ENCODE measurements around the gene RFX8. TPM values are rescaled to one million over a fixed set of nuclear protein-coding genes. Genes with fewer than 3 reads are reported as not detected.
"Not testable (repeated sequence)": the region's sequence is repeated elsewhere in the genome, so short reads cannot be mapped to it uniquely, and the experiment has no call there.

Gene RFX8
- total RNA-seq, 2 experiments from 2014 or later, result 0.11 TPM; not detected in 1

DNA sequence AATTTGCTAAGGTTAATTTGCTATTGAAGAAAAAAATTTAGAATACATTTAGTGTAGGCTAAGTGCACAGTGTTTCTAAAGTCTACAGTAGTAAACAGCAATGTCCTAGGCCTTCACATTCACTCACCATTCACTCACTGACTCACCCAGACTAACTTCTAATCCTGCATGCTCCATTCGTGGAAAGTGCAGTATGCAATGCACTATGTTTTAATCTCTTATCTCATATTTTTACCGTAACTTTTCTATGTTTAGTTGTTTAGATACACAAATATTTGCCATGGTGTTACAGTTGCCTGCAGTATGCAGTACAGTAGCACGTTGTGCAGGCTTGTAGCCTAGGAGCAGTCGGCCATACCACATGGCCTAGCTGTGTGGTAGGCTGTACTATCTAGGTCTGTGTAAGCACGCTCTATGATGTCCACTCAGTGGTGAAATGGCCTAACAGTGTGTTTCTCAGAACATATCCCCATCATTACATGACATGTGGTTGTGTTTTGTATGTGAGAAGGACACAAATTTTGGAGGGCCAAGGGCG lies 18.1 kb upstream of the RFX8 start:
- ChIA-PET CTCF (no interaction called here), POLR2A (no interaction called here)

DNA sequence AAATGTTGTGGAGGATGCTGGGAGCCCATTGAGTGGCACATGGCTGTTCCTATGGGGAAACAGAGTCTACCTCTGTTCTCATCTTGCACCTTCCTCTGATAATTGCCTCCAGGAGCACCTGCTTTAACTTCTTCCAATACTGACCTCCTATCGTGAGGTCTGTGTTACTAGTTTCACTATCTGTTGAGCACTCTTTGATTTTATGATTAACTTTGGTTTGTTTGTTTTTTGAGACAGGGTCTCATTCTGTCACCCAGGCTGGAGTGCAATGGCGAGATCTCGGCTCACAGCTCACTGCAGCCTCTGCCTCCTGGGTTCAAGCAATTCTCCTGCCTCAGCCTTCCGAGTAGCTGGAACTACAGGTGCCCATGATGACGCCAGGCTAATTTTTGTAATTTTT lies 12.1 kb upstream of the RFX8 start:
- ChIA-PET POLR2A (no interaction called here), CTCF (no interaction called here)

DNA sequence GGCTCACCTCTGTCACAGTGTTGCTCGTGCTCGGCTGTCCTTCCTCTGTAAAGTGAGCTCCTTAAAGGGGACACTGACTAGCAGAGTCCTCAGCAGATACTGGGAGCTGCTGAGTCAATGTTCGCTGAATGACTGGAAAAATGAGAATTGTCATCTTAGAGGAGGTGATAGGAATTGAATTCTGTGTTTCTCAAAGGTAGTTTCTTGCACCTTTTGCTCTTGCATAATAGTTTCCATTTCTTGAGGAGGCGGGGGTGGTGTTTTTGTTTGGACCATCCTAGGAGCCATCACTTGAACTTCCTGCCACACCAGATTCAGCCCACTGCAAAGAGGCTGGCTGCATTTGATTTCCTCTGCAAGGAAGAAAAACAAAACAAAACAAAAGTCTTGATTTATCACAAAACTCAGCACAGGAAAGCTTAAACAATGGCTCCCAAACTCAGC lies 11.4 kb upstream of the RFX8 start:
- ChIA-PET CTCF (interaction anchor here (0.9 kb wide), 1 partner anchor 83 kb away, joined by 3 read pairs; no protein-coding TSS in a partner anchor), POLR2A (no interaction called here)

DNA sequence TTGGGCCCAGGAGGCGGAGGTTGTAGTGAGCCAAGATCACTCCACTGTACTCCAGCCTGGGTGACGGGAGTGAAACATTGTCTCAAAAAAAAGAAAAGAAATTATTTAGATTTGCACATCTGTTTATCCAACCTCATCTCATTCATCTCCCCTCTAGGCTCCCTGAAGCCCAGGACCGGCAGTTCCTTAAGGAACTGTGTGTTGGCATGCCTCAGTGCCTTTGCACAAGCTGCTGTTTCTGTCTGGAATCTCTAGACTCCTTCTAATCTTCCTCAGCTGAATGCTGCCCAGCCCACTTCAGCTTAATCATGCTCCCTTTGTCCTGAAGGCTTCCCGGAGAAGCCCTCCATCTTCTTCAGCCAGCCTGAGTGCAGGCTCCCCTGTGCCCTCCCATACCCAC lies 10.9 kb upstream of the RFX8 start:
- ChIA-PET POLR2A (no interaction called here), CTCF (interaction anchor here (0.9 kb wide), 1 partner anchor 82 kb away, joined by 3 read pairs; no protein-coding TSS in a partner anchor)

DNA sequence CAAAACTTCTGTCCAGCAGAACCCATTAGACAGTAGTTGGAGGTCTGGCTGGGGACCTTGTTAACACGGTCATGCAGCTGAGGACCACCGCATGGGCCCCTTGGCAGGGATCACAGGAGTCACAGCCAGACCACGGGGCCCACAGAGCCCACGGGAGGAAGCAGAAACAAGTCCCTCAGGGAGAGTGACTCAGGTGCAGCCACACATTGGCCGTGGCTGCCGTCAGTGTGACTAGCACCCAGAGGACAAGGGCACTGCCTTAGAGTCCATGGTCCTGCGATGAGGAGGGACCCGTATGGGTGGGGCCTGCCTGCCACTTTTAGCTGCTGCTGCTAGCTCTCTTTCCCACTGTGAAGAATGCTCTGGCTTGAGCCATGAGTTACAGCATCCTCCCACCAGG lies 5.9 kb upstream of the RFX8 start:
- ChIA-PET POLR2A (no interaction called here), CTCF (no interaction called here)

DNA sequence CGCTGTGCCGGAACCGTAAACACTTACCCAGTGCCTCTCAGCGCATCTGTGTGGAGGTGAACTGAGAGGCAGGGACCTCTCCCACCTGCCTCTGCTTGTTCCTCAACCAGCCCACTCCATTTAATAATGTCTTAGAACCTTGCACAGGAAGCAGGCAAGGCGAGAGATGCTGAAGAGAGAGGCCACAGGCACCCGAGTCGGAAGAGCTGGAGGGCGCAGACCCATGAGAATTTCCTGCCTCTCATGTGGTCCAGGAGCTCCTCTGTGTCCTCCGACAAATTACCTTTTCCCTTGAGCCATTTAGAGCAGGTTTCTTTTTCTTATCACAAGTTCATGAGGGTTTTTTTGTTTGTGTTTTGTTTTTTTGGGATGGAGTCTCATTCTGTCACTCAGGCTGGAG lies 4.9 kb upstream of the RFX8 start:
- ChIA-PET CTCF (no interaction called here), POLR2A (no interaction called here)

DNA sequence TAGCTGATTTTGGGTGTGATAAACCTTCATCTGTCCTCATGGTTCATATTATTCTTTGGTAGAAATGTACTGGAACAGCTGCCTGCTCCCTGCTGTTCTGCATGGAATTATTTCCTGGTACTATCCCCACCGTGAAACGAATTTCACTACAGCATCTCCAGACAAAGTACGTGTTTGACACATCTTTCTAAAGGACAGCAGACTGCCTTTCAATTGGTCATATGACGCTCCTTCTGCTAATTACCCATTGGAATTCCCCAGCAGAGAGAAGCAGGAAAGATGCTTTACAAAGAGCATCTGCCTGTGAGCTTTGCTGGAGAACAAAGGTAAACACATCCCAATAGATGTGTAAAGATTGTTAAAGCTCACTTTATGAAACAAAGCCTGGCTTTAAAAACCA lies 4.4 kb upstream of the RFX8 start:
- CTCF ChIA-PET, result no interaction called here
- POLR2A ChIA-PET, result no interaction called here

DNA sequence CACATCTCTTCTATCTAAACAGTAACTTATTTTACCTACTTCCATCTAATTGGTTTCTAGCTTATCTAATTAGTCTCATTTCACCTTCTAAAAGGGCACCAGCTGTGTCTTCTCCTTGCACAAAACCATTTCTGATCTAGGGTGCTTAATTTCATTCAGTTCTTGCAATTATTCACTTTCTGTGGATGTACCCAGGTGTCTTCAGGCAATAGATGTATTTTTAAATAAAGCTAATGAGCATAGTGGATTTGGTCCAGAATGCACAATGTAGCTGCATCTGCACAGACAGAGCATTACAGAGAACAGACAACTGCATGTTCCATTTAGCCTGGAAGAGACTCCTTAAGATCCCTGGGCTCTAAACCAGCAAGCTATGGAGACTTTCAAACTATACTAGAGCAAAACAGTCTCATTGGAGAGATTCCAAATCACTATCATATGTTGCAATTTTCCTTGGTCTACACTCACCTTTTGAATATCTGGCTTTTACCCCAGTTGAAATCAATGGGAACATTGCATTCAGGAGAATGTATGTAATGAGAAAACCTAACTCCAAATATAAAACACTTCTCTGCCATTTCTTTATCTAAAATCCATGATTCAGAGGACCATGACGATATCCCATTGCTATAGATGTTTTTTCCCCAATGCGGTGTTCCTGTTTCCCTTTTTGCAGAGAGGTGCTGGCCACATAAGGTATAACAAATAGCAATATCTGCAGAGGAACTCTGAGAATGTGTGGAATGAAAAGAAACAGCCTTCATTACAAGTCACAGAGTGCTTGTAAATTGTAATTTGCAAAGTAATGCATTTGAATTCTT lies 3.5 kb upstream of the RFX8 start:
- ChIA-PET CTCF (no interaction called here), POLR2A (no interaction called here)

DNA sequence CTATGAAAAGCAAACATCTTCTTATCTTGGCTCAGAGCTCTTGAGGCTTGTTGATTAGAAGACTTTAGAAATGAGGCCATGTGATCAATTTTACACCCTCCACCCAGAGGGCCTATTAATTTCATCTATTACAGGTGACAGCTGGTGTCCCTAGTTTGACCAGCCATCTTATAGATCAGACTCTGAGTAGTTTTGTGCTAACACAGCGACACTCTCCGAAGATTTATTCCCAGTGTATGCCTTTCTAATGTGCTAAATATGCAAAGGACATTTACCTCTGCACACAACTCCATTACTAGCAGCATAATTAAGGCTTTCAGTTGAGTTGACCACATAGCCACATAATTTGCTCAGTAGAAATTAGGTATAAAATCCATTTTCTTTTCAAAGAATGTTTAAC lies 2.6 kb upstream of the RFX8 start:
- CTCF ChIA-PET, result interaction anchor here (1.1 kb wide), 1 partner anchor 35 kb away, joined by 3 read pairs; no protein-coding TSS in a partner anchor

DNA sequence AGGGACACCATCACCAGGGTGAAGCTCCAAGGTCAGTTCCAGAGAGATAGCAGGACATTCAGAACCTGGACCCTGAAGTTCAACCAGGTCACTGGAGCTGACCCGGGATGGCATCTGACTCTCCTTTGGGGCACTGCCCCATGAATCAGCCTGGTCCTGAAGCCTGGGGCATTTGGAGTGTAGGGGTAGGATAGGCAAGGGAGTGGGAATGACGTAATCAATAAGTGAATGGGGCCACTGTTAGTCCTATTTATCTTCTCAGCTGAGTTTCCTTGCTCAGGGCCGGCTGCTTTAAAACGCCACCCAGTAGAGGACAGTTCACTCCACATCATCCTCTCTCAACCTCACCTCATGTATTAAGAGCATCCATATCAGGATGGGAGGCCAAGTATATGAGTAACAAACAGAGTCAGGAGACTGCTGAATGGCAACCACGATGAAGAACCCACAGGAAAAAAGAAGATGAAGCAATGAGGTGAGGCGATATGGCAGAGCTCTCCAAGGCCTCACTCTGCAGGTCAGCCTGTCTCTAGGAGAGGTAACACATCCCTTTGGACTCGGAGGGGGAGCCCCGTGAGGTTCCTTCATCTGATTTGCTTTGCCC lies 1.8 kb upstream of the RFX8 start:
- ChIA-PET CTCF (interaction anchor here (1.1 kb wide), 1 partner anchor 34 kb away, joined by 3 read pairs; no protein-coding TSS in a partner anchor), POLR2A (no interaction called here)

More for the DNA sequence above, 2.6 kb upstream of the RFX8 start:
- POLR2A ChIA-PET, result no interaction called here

DNA sequence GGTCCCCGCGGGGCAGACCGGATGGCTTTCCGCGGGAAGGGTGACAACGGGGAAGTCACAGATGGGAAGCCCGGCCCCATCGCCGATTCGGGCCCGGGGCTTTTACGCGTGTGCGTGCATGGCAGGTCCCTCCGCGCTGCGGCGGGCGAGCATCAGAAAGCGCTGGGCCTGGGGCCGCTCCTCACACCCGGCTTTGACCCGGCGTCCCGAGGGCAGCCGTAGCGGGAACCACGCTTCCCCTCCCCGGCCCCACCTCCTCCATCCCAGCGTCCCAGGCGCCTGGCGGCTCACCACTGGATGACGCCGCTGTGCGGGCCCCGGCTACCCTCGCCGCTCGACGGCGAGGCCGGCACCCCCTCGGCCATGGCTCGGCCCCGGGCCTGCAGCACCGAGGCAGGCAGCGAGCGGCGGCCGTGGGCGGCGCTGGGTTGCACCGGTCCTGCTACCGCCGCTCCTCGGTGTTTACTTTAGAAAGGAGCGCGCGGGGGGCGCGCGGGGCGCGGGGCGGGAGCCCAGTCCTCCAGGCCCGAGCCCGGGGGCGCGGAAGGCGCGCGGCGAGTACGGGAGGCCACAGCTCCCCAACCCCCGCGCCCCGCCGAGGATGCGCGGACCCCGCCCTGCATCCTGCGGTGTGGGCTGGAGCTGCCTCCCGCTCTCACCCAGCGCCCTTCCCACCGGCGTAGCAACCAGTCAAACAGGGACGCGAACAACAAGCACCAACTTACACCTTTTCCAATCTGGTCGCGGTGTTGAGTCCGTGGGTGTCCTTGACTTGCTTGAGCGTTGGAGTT lies 806 bp downstream of the RFX8 start:
- ChIA-PET POLR2A (interaction anchor here (1.6 kb wide), 1 partner anchor 354 kb away, joined by 3 read pairs; no protein-coding TSS in a partner anchor), CTCF (interaction anchor here (0.8 to 1.0 kb wide), 2 partner anchors 271 to 358 kb away, joined by 3 to 4 read pairs; no protein-coding TSS in a partner anchor)

DNA sequence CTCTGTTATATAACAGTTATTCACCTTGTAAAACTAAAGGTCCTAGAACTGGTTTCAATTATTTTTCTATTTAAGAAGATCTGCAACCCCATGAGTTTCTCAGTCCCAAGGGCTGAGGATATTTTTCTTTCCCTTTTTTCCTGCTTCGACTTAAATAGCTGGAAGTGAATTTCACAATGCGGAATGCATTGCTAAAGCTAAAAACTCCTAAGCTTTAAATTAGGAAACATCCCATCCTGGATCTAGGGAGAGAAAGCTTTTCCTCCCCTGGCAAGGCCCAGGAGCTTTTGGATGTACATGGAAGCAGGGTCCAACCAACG lies 1.4 kb downstream of the RFX8 start:
- ChIA-PET CTCF (no interaction called here), POLR2A (no interaction called here)

DNA sequence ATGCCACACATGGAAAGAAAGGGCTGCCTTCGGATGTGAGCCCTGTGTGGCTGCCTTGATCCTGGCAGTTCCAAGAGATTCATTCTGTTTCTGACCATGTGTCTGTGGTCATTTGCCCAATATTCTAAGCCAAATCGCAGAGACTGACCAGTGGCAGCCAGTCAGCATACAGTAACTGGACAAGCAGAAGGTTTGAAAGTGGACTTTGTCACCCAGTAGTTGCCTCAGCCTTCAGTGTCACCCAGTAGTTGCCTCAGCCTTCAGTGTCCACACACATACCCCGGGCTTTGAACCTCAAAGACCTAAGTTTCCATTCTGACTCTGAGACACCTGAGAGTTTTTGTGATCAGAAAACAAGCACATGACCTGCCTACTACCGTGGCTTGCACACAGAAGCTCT lies 5.0 kb downstream of the RFX8 start:
- ChIA-PET POLR2A (no interaction called here), CTCF (no interaction called here)

DNA sequence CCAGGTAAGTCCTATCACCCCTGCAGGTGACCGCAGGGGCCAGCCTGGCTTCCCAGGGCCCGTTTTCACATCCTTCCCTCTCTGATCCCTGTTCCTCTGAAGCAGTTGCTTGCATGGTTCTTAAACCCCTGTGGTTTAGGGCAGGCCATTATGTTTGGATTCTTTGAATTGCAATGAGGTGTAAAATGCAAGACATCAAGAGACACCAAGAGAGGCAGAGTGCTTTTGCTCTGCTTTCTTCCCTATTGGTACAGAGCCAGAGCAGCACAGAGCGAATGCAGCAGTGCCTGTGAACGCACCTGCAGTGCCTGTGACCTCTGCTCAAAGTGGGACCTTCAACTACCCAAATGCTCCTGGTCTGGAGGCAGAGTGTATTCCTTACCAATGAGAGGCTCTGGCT lies 7.6 kb downstream of the RFX8 start:
- CTCF ChIA-PET, result no interaction called here
- POLR2A ChIA-PET, result no interaction called here

DNA sequence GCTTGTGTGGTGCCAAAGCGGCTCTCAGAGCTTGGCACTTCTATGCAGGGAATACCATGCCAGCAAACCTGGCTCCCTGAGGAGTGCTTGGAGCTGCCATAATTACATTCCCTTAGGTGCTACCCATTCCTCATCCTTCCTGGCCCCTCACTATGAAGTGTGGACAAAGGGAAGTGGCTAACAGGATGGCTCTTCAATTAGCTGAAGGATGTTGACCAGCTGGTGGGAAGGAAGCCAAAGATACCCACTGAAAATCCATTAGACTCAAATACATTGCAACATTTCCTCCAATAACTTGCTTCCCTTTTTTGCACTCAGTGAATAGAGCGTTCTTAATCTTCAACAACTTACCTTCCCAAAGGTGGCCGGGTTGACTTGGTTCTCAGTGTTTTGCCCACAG lies 8.5 kb downstream of the RFX8 start:
- CTCF ChIA-PET, result no interaction called here
- POLR2A ChIA-PET, result no interaction called here

DNA sequence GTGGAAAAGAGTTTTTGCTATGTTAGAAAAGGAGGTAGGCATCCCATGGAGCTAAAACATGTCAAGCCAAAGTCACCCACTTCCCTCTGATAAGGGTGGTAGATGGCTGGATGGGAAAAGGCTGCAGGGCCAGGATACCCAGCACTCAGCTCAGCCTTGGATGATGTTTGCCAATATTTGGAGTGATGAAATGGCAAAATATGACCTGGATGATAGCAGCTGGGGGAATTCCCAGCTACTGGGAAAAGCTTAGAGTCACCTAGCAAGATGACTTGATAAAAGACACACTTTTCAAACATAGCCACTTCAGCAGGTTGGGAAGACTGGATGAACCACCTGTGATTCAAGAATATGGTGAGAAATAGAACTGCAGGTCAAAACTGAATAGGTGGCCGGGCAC lies 10.1 kb downstream of the RFX8 start:
- CTCF ChIA-PET, result no interaction called here
- POLR2A ChIA-PET, result no interaction called here

DNA sequence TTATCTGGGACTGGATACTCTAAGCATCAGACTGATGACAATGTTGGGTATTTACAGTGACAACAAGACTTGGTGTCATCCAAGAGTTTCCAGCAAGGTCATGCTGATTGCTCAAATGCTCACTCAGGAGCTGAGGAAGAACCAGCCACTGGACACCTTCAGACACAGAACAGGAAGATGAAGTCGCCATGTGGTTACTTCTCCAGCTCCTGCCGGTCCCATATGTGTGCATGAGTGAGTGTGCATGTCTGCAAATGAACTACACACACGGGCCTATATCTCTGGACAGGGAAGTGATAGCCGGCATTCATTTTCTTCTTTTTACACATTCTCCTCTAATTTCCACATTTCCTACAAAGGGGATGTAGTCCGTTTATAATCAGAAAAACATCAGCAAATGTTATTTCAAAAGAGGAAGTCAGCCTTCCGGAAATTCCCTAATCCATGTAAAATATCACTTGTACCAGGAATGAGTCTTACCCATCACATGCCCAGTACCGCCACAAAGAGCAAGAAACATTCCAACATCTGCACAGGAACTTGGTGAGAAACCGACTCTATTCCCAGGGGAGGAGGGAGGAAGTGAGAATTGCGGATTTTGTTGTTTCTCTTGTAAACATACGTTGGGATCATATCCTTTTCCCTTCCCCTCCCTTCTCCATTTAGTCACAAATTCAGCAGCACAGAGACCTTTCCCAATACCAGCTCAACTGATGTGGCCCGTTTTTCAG lies 10.8 kb downstream of the RFX8 start:
- ChIA-PET CTCF (no interaction called here), POLR2A (no interaction called here)

DNA sequence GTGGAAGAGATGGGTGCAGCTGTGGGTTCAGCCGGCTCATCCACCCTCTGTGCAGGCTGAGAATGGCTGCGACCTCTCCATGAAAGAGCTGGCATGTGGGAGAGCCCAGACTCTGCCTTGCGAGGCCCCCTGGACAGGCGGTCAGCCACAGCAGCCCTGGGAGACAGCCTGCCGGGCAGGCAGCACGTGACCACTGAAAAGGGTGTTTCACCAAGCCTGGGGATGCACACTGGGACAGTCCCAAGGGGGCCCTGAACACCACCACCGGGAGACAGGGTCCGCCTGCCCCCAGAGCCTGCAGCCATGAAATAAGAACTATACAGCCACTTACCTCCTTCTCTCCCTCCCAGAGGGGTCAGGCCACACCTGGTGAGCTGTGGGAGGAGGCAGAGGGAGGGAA lies 11.5 kb downstream of the RFX8 start:
- POLR2A ChIA-PET, result no interaction called here
- CTCF ChIA-PET, result no interaction called here

DNA sequence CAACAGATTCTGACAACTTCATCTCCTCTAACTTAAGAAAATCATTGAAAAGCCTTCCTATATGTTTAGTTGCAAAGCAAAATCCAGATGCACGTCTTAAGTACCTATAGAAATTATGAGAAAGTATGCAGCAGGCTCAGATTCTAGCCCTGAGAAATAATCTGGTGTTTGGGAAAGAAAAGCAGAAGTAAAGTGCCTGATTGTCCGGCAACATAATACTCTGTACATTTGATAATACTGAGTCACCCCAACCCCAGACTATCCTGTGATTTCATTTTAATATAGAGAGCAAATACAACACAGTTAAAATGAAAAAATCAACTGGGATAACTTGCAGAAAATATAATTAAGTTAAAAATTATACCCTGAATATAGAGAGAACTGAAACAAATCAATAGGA lies 13.5 kb downstream of the RFX8 start:
- POLR2A ChIA-PET, result no interaction called here
- CTCF ChIA-PET, result interaction anchor here (1.5 kb wide), 1 partner anchor 119 kb away, joined by 4 read pairs; no protein-coding TSS in a partner anchor

DNA sequence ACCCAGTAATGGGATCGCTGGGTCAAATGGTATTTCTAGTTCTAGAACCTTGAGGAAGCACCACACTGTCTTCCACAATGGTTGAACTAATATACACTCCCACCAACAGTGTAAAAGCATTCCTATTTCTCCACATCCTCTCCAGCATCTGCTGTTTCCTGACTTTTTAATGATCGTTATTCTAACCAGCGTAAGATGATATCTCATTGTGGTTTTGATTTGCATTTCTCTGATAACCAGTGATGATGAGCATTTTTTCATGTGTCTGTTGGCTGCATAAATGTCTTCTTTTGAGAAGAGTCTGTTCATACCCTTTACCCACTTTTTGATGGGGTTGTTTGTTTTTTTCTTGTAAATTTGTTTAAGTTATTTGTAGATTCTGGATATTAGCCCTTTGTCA lies 20.5 kb downstream of the RFX8 start:
- CTCF ChIA-PET, POLR2A ChIA-PET: not testable (repeated sequence)
